ENCODE measurements around the gene VTCN1. TPM values are rescaled to one million over a fixed set of nuclear protein-coding genes. Genes with fewer than 3 reads are reported as not detected.

The VTCN1 gene
- total RNA-seq, 2 donors from 2014 or later, result not detected

DNA sequence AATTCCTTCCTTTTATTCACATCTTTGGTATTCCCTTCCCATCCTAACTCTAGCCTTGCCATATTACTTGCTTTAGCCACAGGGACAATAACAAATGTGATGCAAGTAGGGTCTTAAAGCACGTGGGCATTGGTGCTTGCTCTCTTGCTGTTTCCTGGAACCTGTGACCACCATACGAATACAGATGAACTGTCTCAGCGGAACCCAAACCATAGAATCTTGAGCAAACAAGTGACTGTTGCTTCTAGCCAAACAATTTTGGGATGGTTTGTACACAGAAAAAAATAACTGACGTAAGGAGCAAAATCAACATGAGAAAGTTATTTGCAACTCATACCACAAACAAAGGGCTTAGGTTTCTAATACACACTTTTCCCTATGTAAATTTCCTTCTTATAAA is 15.2 kb upstream of the VTCN1 start:
- H3K9ac ChIP-seq (ENCODE audit: low read depth in 2 of 2, low read length in 2 of 2), result no peak overlapping the region
- no peak overlapping the region for H3K27ac ChIP-seq
- TF ChIP-seq, protein P1, sequence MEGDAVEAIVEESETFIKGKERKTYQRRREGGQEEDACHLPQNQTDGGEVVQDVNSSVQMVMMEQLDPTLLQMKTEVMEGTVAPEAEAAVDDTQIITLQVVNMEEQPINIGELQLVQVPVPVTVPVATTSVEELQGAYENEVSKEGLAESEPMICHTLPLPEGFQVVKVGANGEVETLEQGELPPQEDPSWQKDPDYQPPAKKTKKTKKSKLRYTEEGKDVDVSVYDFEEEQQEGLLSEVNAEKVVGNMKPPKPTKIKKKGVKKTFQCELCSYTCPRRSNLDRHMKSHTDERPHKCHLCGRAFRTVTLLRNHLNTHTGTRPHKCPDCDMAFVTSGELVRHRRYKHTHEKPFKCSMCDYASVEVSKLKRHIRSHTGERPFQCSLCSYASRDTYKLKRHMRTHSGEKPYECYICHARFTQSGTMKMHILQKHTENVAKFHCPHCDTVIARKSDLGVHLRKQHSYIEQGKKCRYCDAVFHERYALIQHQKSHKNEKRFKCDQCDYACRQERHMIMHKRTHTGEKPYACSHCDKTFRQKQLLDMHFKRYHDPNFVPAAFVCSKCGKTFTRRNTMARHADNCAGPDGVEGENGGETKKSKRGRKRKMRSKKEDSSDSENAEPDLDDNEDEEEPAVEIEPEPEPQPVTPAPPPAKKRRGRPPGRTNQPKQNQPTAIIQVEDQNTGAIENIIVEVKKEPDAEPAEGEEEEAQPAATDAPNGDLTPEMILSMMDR (IDR thresholded peaks at IDR 0.05), result no peak
- no peaks in the 10 kb centered on the region for H3K27me3 ChIP-seq
- no peaks in the 10 kb centered on the region for H3K9me3 ChIP-seq
- intact Hi-C loops (cut with DNase I), result no loop called here
- no peaks in the 10 kb centered on the region for H3K36me3 ChIP-seq
- no peak overlapping the region for H3K4me3 ChIP-seq
- DNase-seq, result no peak
- H3K4me1 ChIP-seq, result no peaks in the 10 kb centered on the region

- H3K9me3 ChIP-seq, result no peaks in the 10 kb centered on the region
- intact Hi-C loops (cut with DNase I), result no loop called here
Measured at GRCh38 chr1:117216718-117217117, 6.0 kb upstream of the VTCN1 start.

GRCh38 chr1:117215733-117216462 is 5.2 kb upstream of the VTCN1 start:
- DNase-seq, result no peak
- Histone ChIP-seq H3K27ac (no peak overlapping the region), H3K4me1 (no peaks in the 10 kb centered on the region), H3K4me3 (no peak overlapping the region), H3K9me3 (no peaks in the 10 kb centered on the region), H3K27me3 (no peaks in the 10 kb centered on the region), H3K36me3 (no peaks in the 10 kb centered on the region), H3K9ac (ENCODE audit: low read depth in 2 of 2, low read length in 2 of 2) (no peak overlapping the region)
- intact Hi-C loops (cut with DNase I), result no loop called here
- TF ChIP-seq, protein P1 (IDR thresholded peaks at IDR 0.05), result no peak

More at GRCh38 chr1:117216718-117217117, 6.0 kb upstream of the VTCN1 start:
- Histone ChIP-seq H3K27ac (no peak overlapping the region), H3K9ac (ENCODE audit: low read depth in 2 of 2, low read length in 2 of 2) (no peak overlapping the region), H3K4me3 (no peak overlapping the region), H3K36me3 (no peaks in the 10 kb centered on the region), H3K27me3 (no peaks in the 10 kb centered on the region), H3K4me1 (no peaks in the 10 kb centered on the region)
- TF ChIP-seq, protein P1 (IDR thresholded peaks at IDR 0.05), result no peak
- no peak for DNase-seq

DNA sequence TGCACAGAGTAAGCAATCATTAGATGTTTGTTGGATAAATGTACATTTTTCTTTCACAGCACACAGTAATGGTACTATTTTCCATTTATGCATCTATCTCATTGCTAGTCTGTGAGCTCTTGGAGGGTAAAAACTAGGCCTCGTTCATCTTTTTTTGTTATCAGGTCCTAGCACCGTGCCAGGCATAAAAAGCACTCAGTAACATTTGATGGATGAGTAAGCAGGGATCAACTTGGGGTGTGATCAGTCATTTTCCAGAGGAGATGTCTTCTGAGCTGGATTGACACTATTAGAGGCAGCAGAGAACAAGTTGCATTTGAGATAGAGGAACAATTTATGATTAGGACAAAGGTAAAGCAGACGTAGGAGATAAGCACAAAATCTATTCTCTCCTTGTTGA is 4.3 kb upstream of the VTCN1 start:
- TF ChIP-seq, protein P1 (IDR thresholded peaks at IDR 0.05), result no peak
- H3K9me3 ChIP-seq, result no peaks in the 10 kb centered on the region
- H3K9ac ChIP-seq (ENCODE audit: low read depth in 2 of 2, low read length in 2 of 2), result no peak overlapping the region
- H3K27ac ChIP-seq, result no peak overlapping the region
- no peaks in the 10 kb centered on the region for H3K27me3 ChIP-seq
- H3K4me3 ChIP-seq, result no peak overlapping the region
- intact Hi-C loops (cut with DNase I), result no loop called here
- no peak for DNase-seq
- H3K4me1 ChIP-seq, result no peaks in the 10 kb centered on the region
- no peaks in the 10 kb centered on the region for H3K36me3 ChIP-seq

DNA sequence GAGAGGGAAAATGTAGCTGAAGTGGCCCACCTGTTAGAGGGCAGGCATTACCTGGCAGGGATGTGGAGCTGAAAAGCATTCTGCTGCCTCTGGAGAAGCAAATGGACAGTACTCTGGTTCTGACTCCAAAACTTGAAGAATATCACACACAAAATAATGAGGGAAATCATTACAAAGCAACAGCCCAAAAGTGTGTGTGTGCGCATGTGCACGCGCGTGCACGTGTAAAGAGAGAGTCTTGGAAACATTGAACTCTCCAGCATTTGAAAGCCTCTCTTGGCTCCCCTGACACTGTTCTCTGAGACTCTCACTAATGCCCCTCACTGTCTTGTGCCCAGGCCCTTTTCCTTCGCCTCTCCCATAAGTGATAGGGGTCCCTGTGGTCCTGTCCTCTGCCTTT is 2.3 kb upstream of the VTCN1 start:
- H3K9ac ChIP-seq (ENCODE audit: low read depth in 2 of 2, low read length in 2 of 2), result no peak overlapping the region
- no peaks in the 10 kb centered on the region for H3K27me3 ChIP-seq
- DNase-seq, result no peak
- TF ChIP-seq, protein P1 (IDR thresholded peaks at IDR 0.05), result no peak
- H3K4me1 ChIP-seq, result no peaks in the 10 kb centered on the region
- no peaks in the 10 kb centered on the region for H3K9me3 ChIP-seq
- H3K36me3 ChIP-seq, result no peaks in the 10 kb centered on the region
- intact Hi-C loops (cut with DNase I), result no loop called here
- no peak overlapping the region for H3K4me3 ChIP-seq
- no peak overlapping the region for H3K27ac ChIP-seq

All from colonic mucosa (tissue), 4 donors.